HEK293T (cell line): ENCODE measurements around the gene DNAAF1.

Experiments
- ARNT ChIP-seq: fragments of 450-650 bp; IDR thresholded peaks from 2 replicates; pipeline ENCODE4 v1.6.1; 2017; ENCODE audit warnings: mild to moderate bottlenecking
- CTBP1 ChIP-seq: fragments of 450-650 bp; IDR thresholded peaks from 2 replicates; pipeline ENCODE4 v1.6.1; 2016; ENCODE audit warnings: borderline replicate concordance
- FOXK2 ChIP-seq: fragments of 450-650 bp; IDR thresholded peaks from 2 replicates; pipeline ENCODE4 v1.6.1; 2016; ENCODE audit warnings: mild to moderate bottlenecking
- FOXM1 ChIP-seq: fragments of 450-650 bp; IDR thresholded peaks from 2 replicates; pipeline ENCODE4 v1.6.1; 2017; ENCODE audit warnings: mild to moderate bottlenecking, borderline replicate concordance
- HDGF ChIP-seq: fragments of 450-650 bp; IDR thresholded peaks from 2 replicates; pipeline ENCODE4 v1.6.1; 2017; ENCODE audit warnings: antibody characterized with exemption, borderline replicate concordance
- NFRKB ChIP-seq: fragments of 450-650 bp; IDR thresholded peaks from 2 replicates; pipeline ENCODE4 v1.6.1; 2016; ENCODE audit warnings: mild to moderate bottlenecking, moderate library complexity
- TARDBP ChIP-seq: fragments of 450-650 bp; IDR thresholded peaks from 2 replicates; pipeline ENCODE4 v1.6.1; 2016
- ZNF384 ChIP-seq: fragments of 450-650 bp; IDR thresholded peaks from 2 replicates; pipeline ENCODE4 v1.6.1; 2016

- TF ChIP-seq ZNF384 (no peak), FOXM1 (no peak), NFRKB (no peak), CTBP1 (no peak), TARDBP (no peak), FOXK2 (no peak), ARNT (no peak), HDGF (no peak)
Measured at GRCh38 chr16:84161801-84162200, 16.7 kb downstream of the DNAAF1 start.
